WTC11 (cell line): ENCODE measurements around the gene MRTFA. TPM values are rescaled to one million over a fixed set of nuclear protein-coding genes. Genes with fewer than 3 reads are reported as not detected.
A peak's percentile ranks its signal among the peaks of the same experiment; 100 is the strongest.

ENCODE experiments used
- ATAC-seq: fragments of 200-7000 bp; cut with Tn5 transposase; 2 replicates; pipeline ENCODE4 v1.10.0; 2021; ENCODE audit warnings: mild to moderate bottlenecking, moderate library complexity
- CTCF ChIA-PET: fragments of 300-600 bp; sonication (Branson Sonifier 250); formaldehyde crosslinking; loops from one replicate; lab custom pipeline; 2021; ENCODE audit warnings: antibody characterized with exemption; lab: Charles Lee
- POLR2A ChIA-PET: fragments of 350-600 bp; sonication (Branson Sonifier 250); formaldehyde crosslinking; loops from one replicate; lab custom pipeline; 2021; ENCODE audit warnings: antibody characterized with exemption; lab: Charles Lee
- DNase-seq: peaks from one replicate; pipeline ENCODE4 v3.0.0; 2021; ENCODE audit warnings: low spot score
- H3K27ac Mint-ChIP-seq: 2 replicates; pipeline ENCODE4 v1.8.0; 2021; ENCODE audit warnings: mixed read lengths
- H3K27me3 Mint-ChIP-seq: 2 replicates; pipeline ENCODE4 v1.8.0; 2021; ENCODE audit warnings: low read depth, mild to moderate bottlenecking, moderate library complexity, mixed read lengths
- H3K36me3 Mint-ChIP-seq: 2 replicates; pipeline ENCODE4 v1.8.0; 2021; ENCODE audit warnings: mixed read lengths
- H3K4me1 Mint-ChIP-seq: 2 replicates; pipeline ENCODE4 v1.8.0; 2022; ENCODE audit warnings: mixed read lengths
- H3K4me3 Mint-ChIP-seq: 2 replicates; pipeline ENCODE4 v1.8.0; 2021; ENCODE audit warnings: mild to moderate bottlenecking, moderate library complexity, mixed read lengths
- H3K9me3 Mint-ChIP-seq: 2 replicates; pipeline ENCODE4 v1.8.0; 2021; ENCODE audit warnings: mixed read lengths
- ATF1 ChIP-seq: sonication (generic); formaldehyde crosslinking; IDR thresholded peaks from 2 replicates; pipeline ENCODE4 v1.8.1; 2023; ENCODE audit warnings: mild to moderate bottlenecking, moderate library complexity, missing genetic modification reagents
- ATF2 ChIP-seq: sonication (generic); formaldehyde crosslinking; IDR thresholded peaks from 2 replicates; pipeline ENCODE4 v1.8.1; 2022; ENCODE audit warnings: low read depth, missing genetic modification reagents, borderline replicate concordance
- CREB1 ChIP-seq: sonication (generic); formaldehyde crosslinking; IDR thresholded peaks from 2 replicates; pipeline ENCODE4 v1.8.0; 2023; ENCODE audit warnings: mild to moderate bottlenecking, missing genetic modification reagents
- CREM ChIP-seq: sonication (generic); formaldehyde crosslinking; IDR thresholded peaks from 2 replicates; pipeline ENCODE4 v1.8.1; 2022; ENCODE audit warnings: mild to moderate bottlenecking, missing genetic modification reagents, moderate library complexity
- ETV6 ChIP-seq: sonication (generic); formaldehyde crosslinking; IDR thresholded peaks from 2 replicates; pipeline ENCODE4 v1.8.1; 2022; ENCODE audit warnings: mild to moderate bottlenecking, missing genetic modification reagents
- FOXP1 ChIP-seq: sonication (generic); formaldehyde crosslinking; IDR thresholded peaks from 2 replicates; pipeline ENCODE4 v1.8.0; 2022; ENCODE audit warnings: missing genetic modification reagents, mild to moderate bottlenecking, moderate library complexity, borderline replicate concordance
- HMGXB4 ChIP-seq: sonication (generic); formaldehyde crosslinking; IDR thresholded peaks from 2 replicates; pipeline ENCODE4 v1.8.1; 2023; ENCODE audit warnings: mild to moderate bottlenecking, moderate library complexity, missing genetic modification reagents
- IRF2 ChIP-seq: sonication (generic); formaldehyde crosslinking; IDR thresholded peaks from 2 replicates; pipeline ENCODE4 v1.8.0; 2022; ENCODE audit warnings: low read depth, missing genetic modification reagents, borderline replicate concordance
- KAT7 ChIP-seq: sonication (generic); formaldehyde crosslinking; IDR thresholded peaks from 2 replicates; pipeline ENCODE4 v1.8.1; 2023; ENCODE audit warnings: missing genetic modification reagents, mild to moderate bottlenecking, borderline replicate concordance
- MLX ChIP-seq: sonication (generic); formaldehyde crosslinking; IDR thresholded peaks from 2 replicates; pipeline ENCODE4 v1.8.1; 2023; ENCODE audit warnings: mild to moderate bottlenecking, missing genetic modification reagents, moderate library complexity
- NFE2L1 ChIP-seq: sonication (generic); formaldehyde crosslinking; IDR thresholded peaks from 2 replicates; pipeline ENCODE4 v1.8.1; 2023; ENCODE audit warnings: missing genetic modification reagents
- PRDM15 ChIP-seq: sonication (generic); formaldehyde crosslinking; IDR thresholded peaks from 2 replicates; pipeline ENCODE4 v1.8.0; 2022; ENCODE audit warnings: missing genetic modification reagents
- RORB ChIP-seq: fragments of 250-450 bp; sonication (Bioruptor Pico); IDR thresholded peaks from 2 replicates; pipeline ENCODE4 v1.9.0; 2021; ENCODE audit warnings: mild to moderate bottlenecking
- ZBTB21 ChIP-seq: sonication (generic); formaldehyde crosslinking; IDR thresholded peaks from 2 replicates; pipeline ENCODE4 v1.8.1; 2023; ENCODE audit warnings: mild to moderate bottlenecking, missing genetic modification reagents, borderline replicate concordance
- ZNF138 ChIP-seq: sonication (generic); formaldehyde crosslinking; conservative IDR thresholded peaks from 2 replicates; pipeline ENCODE4 v1.8.1; 2022; ENCODE audit warnings: mild to moderate bottlenecking, moderate library complexity, missing genetic modification reagents
- ZNF532 ChIP-seq: fragments of 250-450 bp; sonication (Bioruptor Pico); IDR thresholded peaks from 2 replicates; pipeline ENCODE4 v1.9.0; 2021; ENCODE audit warnings: mild to moderate bottlenecking, borderline replicate concordance
- total RNA-seq: library from RNA; stranded (reverse); gene quantifications from 3 replicates; pipeline ENCODE4 v1.2.3, GENCODE V29; 2021

MRTFA gene
- total RNA-seq, 1 experiment from 2014 or later, result 48.4 TPM

GRCh38 chr22:40679249-40679963 lies 42.9 kb upstream of the MRTFA start, which contains the start of gene MCHR1:
Gene MCHR1, plus strand, starts transcription at chr22:40679484. Its CDS starts 169 bp downstream, at chr22:40679653.
- peak; percentile 26 for DNase-seq
- ChIA-PET POLR2A (interaction anchor here (0.5 kb wide), 1 partner anchor 9 kb away, joined by 3 read pairs; no protein-coding TSS in a partner anchor), CTCF (interaction anchor here (0.6 to 3.1 kb wide), 9 partner anchors 8 to 243 kb away, joined by 3 to 8 read pairs (median 4); partner anchors contain the start of gene SLC25A17)
- Mint-ChIP-seq H3K27me3 (no peaks in the 10 kb centered on the region), H3K9me3 (peaks cover under 1% of the 10 kb centered on the region), H3K27ac (peak within 1 kb of the TSS; percentile 57; the same call in 1 of the 2 replicates), H3K36me3 (peaks cover 4% of the 10 kb centered on the region; the same call in 1 of the 2 replicates), H3K4me1 (peaks cover 57% of the 10 kb centered on the region), H3K4me3 (peak within 1 kb of the TSS; percentile 34)
- ATAC-seq, result no peak
- TF ChIP-seq ZNF138 (CRISPR knock-in tag) (no peak), CREM (CRISPR knock-in tag) (no peak), RORB (CRISPR knock-in tag) (no peak), FOXP1 (CRISPR knock-in tag) (0 out of 2 replicates have a peak, but pooled peaks have one; percentile 56), KAT7 (no peak), ZBTB21 (CRISPR knock-in tag) (0 out of 2 replicates have a peak, but pooled peaks have one; percentile 22), IRF2 (no peak)

- Mint-ChIP-seq H3K27ac (no peak overlapping the region), H3K27me3 (no peaks in the 10 kb centered on the region), H3K4me3 (no peak overlapping the region), H3K9me3 (peaks cover 6% of the 10 kb centered on the region), H3K36me3 (peaks cover 4% of the 10 kb centered on the region; the same call in 1 of the 2 replicates), H3K4me1 (peaks cover 51% of the 10 kb centered on the region)
- ATAC-seq, result no peak
- no peak for DNase-seq
- ChIA-PET CTCF (interaction anchor here (1.7 to 3.1 kb wide), 2 partner anchors 8 to 242 kb away, joined by 6 to 8 read pairs; no protein-coding TSS in a partner anchor), POLR2A (interaction anchor here (0.5 kb wide), 1 partner anchor 10 kb away, joined by 3 read pairs; no protein-coding TSS in a partner anchor)
- no peak for TF ChIP-seq ATF1 (CRISPR knock-in tag)
- 0 out of 2 replicates have a peak, but pooled peaks have one; percentile 41 for TF ChIP-seq MLX (CRISPR knock-in tag)
- no peak for TF ChIP-seq NFE2L1 (CRISPR knock-in tag)
- no peak for TF ChIP-seq HMGXB4 (CRISPR knock-in tag)
- no peak for TF ChIP-seq RORB (CRISPR knock-in tag)
- TF ChIP-seq PRDM15 (CRISPR knock-in tag), result no peak
- no peak for TF ChIP-seq ETV6
Observed at GRCh38 chr22:40678493-40679248, 42.2 kb upstream of the MRTFA start.

- Mint-ChIP-seq H3K4me3 (no peak overlapping the region), H3K27ac (no peak overlapping the region), H3K36me3 (peaks cover 4% of the 10 kb centered on the region; the same call in 1 of the 2 replicates), H3K9me3 (peaks cover 10% of the 10 kb centered on the region), H3K27me3 (no peaks in the 10 kb centered on the region), H3K4me1 (peaks cover 32% of the 10 kb centered on the region)
- ATAC-seq (no peak), DNase-seq (no peak)
- ChIA-PET CTCF (no interaction called here), POLR2A (interaction anchor here (0.6 to 0.8 kb wide), 2 partner anchors 77 to 807 kb away, joined by 3 read pairs; no protein-coding TSS in a partner anchor)
- no peak for TF ChIP-seq CREB1 (CRISPR knock-in tag)
- TF ChIP-seq ATF2 (CRISPR knock-in tag), result no peak
- TF ChIP-seq ZNF532 (CRISPR knock-in tag), result no peak
Observed at GRCh38 chr22:40676644-40677043, 40.1 kb upstream of the MRTFA start.
